Bone marrow (tissue), 2 donors: ENCODE data around the gene TCF23.
"Not testable (repeated sequence)": the region's sequence is repeated elsewhere in the genome, so short reads cannot be mapped to it uniquely, and the experiment has no call there.

Experiments used
- DNase-seq, 2 donors: peaks; one replicate each; lab custom pipeline; 2025; lab: John Stamatoyannopoulos, UW

Gene TCF23

DNA sequence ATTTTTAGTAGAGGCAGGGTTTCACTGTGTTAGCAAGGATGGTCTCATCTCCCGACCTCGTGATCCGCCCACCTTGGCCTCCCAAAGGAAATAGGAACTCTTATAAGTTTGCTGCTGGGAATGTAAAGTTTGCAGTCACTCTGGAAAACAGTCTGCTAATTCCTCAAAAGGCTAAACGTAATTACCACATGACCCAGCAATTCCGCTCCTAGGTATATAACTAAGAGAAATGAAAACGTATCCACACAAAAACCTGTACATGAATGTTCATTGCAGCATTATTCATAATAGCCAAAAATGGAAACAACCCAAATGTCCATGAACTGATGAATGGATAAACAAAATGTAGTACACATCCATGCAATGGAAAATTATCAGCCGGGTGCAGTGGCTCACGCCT lies 41.2 kb downstream of the TCF23 start:
- DNase-seq, result no peak

DNA sequence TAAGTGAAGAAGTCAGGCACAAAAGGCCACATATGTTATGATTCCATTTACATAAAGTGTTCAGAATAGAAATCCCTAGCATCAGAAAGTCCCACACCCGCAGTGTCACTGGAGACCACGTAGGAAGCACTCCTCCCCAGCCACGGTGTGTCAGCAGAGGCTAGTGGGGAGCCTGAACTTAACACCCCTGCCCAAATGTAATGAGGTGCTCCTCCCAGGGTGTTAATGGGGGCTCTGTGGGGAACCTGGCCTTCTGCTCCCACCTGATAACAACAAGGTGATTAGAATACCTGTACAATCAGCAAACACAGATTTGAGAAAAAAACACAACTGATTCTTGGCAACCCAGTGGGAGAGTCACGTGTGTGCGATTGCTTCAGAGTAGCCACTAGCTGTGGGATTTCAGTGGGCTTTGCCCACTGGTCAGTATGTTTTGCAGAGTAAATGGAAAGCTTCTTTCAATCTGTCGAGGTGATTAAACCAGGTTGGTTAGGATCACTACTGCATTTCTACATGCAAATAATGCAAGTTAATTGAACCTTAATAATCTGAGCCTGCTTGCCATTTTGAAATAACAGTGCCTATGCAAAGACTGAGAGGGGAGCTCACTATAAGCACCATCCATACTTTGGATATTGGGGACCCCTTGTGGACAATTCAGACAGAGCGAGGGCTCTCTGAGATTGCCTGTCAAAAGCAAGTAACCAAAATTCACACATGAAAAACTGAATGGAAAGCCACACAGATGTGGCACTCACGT lies 42.4 kb downstream of the TCF23 start:
- peak in 1 of 2 donors; percentile 62 for DNase-seq

- no peak for DNase-seq
Measured at GRCh38 chr2:27194538-27195354, 45.9 kb downstream of the TCF23 start.

DNA sequence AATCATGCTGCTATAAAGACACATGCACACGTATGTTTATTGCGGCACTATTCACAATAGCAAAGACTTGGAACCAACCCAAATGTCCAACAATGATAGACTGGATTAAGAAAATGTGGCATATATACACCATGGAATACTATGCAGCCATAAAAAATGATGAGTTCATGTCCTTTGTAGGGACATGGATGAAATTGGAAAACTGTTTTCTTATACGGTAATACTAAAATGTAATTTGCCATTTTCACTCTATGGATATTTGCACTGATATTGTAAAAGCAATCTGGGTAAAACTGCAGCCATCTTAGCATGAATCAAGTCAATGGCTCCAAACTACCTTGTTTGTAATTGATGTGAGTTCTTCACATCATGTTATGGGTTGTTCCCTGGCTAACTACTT lies 47.0 kb downstream of the TCF23 start:
- DNase-seq, result not testable (repeated sequence)

- not testable (repeated sequence) for DNase-seq
Measured at GRCh38 chr2:27198068-27198467, 49.3 kb downstream of the TCF23 start.

GRCh38 chr2:27198627-27199026 lies 49.8 kb downstream of the TCF23 start:
- DNase-seq, result no peak

DNA sequence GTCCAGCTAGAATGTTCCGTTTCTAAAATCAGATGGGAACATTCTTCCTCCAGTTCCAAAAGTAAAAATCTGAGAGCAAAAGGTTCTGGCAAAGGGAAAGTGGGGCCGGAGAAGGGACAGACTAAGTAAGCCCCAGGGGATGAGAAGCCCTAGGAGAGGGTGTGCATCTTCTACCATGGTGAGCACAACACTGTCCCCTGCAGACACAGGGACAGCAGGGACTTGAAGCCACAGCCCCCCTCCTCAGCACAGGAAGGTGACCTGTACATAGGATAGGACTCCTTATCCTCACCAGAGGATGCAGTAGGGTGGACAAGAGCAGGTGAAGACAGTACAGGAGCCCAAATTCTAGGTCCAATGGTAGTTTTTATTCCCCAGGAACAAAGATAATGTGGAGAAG lies 50.4 kb downstream of the TCF23 start:
- DNase-seq, result no peak

- DNase-seq, result no peak
Measured at GRCh38 chr2:27201675-27202074, 52.9 kb downstream of the TCF23 start.

- no peak for DNase-seq
Measured at GRCh38 chr2:27202854-27203253, 54.0 kb downstream of the TCF23 start.

DNA sequence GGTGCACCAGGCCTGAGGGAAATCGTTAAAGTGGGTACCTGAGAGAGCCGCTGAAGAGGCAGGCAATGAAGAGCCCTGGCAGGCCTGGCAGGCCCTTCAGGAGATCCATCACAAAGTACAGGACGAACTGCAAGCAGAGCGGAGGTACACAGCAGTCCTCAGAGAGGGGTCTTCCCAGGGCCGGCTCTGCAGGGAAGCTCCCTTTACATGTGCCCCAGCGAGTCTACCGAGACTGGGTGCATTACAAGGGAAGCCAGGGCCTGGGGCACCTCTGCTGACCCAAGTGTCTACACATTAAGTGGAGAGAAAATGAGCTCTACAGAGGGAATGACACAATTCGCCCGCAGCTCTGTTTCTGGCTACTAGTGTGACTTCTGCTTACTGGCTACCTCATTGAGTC lies 54.9 kb downstream of the TCF23 start:
- DNase-seq, result no peak

- DNase-seq, result no peak
Measured at GRCh38 chr2:27204566-27204965, 55.8 kb downstream of the TCF23 start.

GRCh38 chr2:27205206-27205605 lies 56.4 kb downstream of the TCF23 start:
- DNase-seq, result no peak

GRCh38 chr2:27206346-27206745 lies 57.5 kb downstream of the TCF23 start:
- DNase-seq, result no peak
